ENCODE measurements around the gene RTN1. TPM values are rescaled to one million over a fixed set of nuclear protein-coding genes. Genes with fewer than 3 reads are reported as not detected.

Gene RTN1
- total and polyA plus RNA-seq, 2 experiments from 2014 or later = 1.1 TPM

DNA sequence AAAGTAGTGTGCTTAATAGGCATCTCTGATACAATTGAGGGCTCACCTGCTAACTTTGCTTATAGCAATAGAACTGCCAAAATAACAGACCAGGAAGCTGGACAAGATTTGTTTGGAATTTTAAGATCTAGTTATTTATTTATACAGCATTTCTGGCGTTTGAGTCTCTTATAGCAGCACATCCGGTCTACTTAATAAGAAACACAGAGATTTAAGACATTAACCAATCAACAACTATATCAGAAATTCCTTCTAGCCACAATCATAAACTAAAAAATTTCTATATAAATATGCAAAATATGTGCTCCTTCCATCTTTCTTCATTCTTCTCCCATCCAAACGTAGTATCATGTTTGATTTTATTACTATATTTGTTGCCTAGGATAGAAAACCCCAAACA is 2.6 kb downstream of the RTN1 start:
- Histone ChIP-seq H3K9me3 (ENCODE audit: low read depth) (no peaks in the 10 kb centered on the region), H3K4me2 (no peak overlapping the region), H3K9me2 (replicated peaks; ENCODE audit: insufficient read depth) (no peaks in the 10 kb centered on the region), H2AFZ (no peak overlapping the region), H3K4me3 (no peak overlapping the region), H3K36me3 (replicated peaks; ENCODE audit: insufficient read depth, low read depth) (no peaks in the 10 kb centered on the region), H3K4me1 (ENCODE audit: insufficient read depth) (no peaks in the 10 kb centered on the region), H3K27ac (no peak overlapping the region), H4K20me1 (ENCODE audit: insufficient read depth, poor library complexity, severe bottlenecking) (no peaks in the 10 kb centered on the region), H3K79me2 (no peaks in the 10 kb centered on the region), H3K27me3 (peaks cover 73% of the 10 kb centered on the region)
- WGBS (ENCODE audit: low lambda C conversion rate, missing lambda C conversion rate) = 52% methylated on average over 3 of the region's 3 CpGs
- TF ChIP-seq EZH2phosphoT487 (IDR thresholded peaks at IDR 0.05; ENCODE audit: low read depth, severe bottlenecking, unreplicated experiment) (no peak), EZH2 (IDR thresholded peaks at IDR 0.05; ENCODE audit: borderline replicate concordance) (no peak)
- TF ChIP-seq, protein P1, sequence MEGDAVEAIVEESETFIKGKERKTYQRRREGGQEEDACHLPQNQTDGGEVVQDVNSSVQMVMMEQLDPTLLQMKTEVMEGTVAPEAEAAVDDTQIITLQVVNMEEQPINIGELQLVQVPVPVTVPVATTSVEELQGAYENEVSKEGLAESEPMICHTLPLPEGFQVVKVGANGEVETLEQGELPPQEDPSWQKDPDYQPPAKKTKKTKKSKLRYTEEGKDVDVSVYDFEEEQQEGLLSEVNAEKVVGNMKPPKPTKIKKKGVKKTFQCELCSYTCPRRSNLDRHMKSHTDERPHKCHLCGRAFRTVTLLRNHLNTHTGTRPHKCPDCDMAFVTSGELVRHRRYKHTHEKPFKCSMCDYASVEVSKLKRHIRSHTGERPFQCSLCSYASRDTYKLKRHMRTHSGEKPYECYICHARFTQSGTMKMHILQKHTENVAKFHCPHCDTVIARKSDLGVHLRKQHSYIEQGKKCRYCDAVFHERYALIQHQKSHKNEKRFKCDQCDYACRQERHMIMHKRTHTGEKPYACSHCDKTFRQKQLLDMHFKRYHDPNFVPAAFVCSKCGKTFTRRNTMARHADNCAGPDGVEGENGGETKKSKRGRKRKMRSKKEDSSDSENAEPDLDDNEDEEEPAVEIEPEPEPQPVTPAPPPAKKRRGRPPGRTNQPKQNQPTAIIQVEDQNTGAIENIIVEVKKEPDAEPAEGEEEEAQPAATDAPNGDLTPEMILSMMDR (IDR thresholded peaks at IDR 0.05; ENCODE audit: poor library complexity) = no peak
- no peak for DNase-seq (ENCODE audit: low spot score)

GRCh38 chr14:59863806-59864525 is 6.6 kb downstream of the RTN1 start:
- H3K4me1 ChIP-seq (ENCODE audit: insufficient read depth) = no peaks in the 10 kb centered on the region
- H3K9me3 ChIP-seq (ENCODE audit: low read depth) = no peaks in the 10 kb centered on the region
- no peak for TF ChIP-seq EZH2 (IDR thresholded peaks at IDR 0.05; ENCODE audit: borderline replicate concordance)
- TF ChIP-seq, protein P1 (IDR thresholded peaks at IDR 0.05; ENCODE audit: poor library complexity) = no peak
- no peak for TF ChIP-seq EZH2phosphoT487 (IDR thresholded peaks at IDR 0.05; ENCODE audit: low read depth, severe bottlenecking, unreplicated experiment)
- no peak overlapping the region for H3K27ac ChIP-seq
- no peak overlapping the region for H3K4me3 ChIP-seq
- no peak for DNase-seq (ENCODE audit: low spot score)
- no peak overlapping the region for H3K4me2 ChIP-seq
- H3K9me2 ChIP-seq (replicated peaks; ENCODE audit: insufficient read depth) = no peaks in the 10 kb centered on the region
- H3K36me3 ChIP-seq (replicated peaks; ENCODE audit: insufficient read depth, low read depth) = no peaks in the 10 kb centered on the region
- peaks cover 36% of the 10 kb centered on the region for H3K27me3 ChIP-seq
- H4K20me1 ChIP-seq (ENCODE audit: insufficient read depth, poor library complexity, severe bottlenecking) = no peaks in the 10 kb centered on the region
- no peaks in the 10 kb centered on the region for H3K79me2 ChIP-seq
- WGBS (ENCODE audit: low lambda C conversion rate, missing lambda C conversion rate) = 94% methylated on average over 2 of the region's 2 CpGs
- H2AFZ ChIP-seq = no peak overlapping the region

DNA sequence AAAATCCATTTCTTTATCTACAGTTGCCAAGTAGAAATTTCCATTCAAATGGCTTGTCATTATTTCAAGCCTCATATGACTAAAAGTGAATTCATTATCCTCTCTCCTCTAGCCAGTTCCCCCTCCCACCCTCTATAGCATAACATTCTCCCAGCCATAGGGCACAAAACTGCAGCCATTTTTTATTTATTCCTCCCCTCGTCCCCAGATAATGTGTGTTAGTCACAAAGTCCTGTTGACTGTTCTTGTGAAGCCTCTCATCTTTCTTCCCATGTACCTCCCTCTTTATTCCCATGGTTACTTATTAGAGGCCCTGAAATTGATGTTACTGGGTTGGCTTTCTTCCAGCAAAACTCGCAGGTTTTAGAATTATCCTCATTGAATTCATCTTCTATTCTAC is 13.2 kb downstream of the RTN1 start:
- Histone ChIP-seq H3K27ac (no peak overlapping the region), H3K9me3 (ENCODE audit: low read depth) (no peaks in the 10 kb centered on the region), H3K36me3 (replicated peaks; ENCODE audit: insufficient read depth, low read depth) (no peaks in the 10 kb centered on the region), H3K9me2 (replicated peaks; ENCODE audit: insufficient read depth) (no peaks in the 10 kb centered on the region), H3K79me2 (no peaks in the 10 kb centered on the region), H2AFZ (no peak overlapping the region), H3K4me3 (no peak overlapping the region), H3K27me3 (no peaks in the 10 kb centered on the region), H3K4me1 (ENCODE audit: insufficient read depth) (no peaks in the 10 kb centered on the region), H4K20me1 (ENCODE audit: insufficient read depth, poor library complexity, severe bottlenecking) (no peaks in the 10 kb centered on the region), H3K4me2 (no peak overlapping the region)
- WGBS (ENCODE audit: low lambda C conversion rate, missing lambda C conversion rate) = 72% methylated on average over 2 of the region's 2 CpGs
- TF ChIP-seq, protein P1 (IDR thresholded peaks at IDR 0.05; ENCODE audit: poor library complexity) = no peak
- no peak for TF ChIP-seq EZH2phosphoT487 (IDR thresholded peaks at IDR 0.05; ENCODE audit: low read depth, severe bottlenecking, unreplicated experiment)
- TF ChIP-seq EZH2 (IDR thresholded peaks at IDR 0.05; ENCODE audit: borderline replicate concordance) = no peak
- no peak for DNase-seq (ENCODE audit: low spot score)
